HG03039 (cell line): ENCODE data around the gene NXT1.
A peak's percentile ranks its signal among the peaks of the same experiment; 100 is the strongest.
"Not testable (repeated sequence)": the region's sequence is repeated elsewhere in the genome, so short reads cannot be mapped to it uniquely, and the experiment has no call there.

Experiments
- ATAC-seq: cut with Tn5 transposase; IDR thresholded peaks from one replicate; pipeline ENCODE4 v1.9.1; 2021; ENCODE audit warnings: mild to moderate bottlenecking, moderate library complexity; ENCODE audit not compliant: unreplicated experiment

Gene NXT1

GRCh38 chr20:23327617-23328333, 22.8 kb upstream of the NXT1 start:
- no peak for ATAC-seq

DNA sequence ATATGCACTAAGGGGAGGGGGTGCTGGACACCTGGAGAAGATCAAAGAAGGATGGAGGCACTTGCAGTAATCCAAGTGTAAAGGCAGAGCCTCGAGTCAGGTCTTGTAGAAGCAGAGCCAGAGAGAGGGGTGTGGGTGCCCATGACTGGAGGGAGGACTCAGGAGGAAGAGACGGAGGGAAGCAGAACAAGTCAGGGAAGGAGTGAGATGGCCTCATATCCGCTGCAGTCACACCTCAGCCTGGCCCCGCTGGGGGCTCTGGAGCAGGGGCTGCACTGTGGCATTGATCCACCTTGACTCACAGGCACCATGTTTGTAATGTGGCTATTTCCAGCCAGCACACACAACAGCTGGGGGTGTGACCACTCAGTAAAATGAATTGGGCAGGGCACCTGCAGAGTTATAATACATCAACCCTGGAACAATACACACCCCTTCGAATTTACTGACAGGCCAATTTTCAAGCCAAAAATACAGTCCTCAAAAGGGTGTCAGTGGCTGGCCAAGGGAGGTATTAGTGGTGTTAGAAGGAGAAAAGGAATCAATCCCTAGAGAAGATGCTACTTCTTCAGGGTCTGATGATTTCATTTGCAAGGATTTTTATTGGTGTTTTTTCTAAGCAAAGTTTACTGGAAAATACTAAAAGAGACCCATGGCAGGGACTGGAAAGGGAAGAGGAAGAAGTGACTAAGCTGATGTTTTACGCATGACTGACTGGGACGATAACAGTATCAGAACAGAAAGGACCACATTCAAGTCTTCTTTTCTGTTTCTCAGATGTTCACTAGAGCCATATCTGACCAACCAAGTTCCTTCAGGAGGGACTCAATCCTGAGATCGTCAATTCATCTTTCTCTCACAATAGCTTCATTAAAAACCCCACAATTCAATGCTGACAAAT, 18.9 kb upstream of the NXT1 start:
- no peak for ATAC-seq

DNA sequence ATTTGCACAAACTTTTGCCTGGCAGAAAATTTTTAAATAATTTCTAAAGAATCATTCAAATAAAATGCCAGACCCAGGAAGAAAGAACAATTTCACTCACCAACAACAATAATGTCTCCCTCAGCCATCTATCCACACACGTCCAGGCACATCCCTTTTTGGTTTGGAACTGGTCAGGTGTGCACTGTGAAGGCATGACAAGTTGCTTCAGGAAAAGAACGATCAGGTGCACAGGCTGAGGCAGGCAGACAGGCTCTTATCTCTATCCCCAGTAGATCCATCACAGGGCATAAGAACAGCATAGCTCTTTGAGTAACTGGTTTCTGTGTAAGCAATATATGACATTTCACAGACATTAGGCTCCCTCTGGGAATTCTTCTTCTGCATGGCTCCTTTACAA, 18.1 kb upstream of the NXT1 start:
- no peak for ATAC-seq

DNA sequence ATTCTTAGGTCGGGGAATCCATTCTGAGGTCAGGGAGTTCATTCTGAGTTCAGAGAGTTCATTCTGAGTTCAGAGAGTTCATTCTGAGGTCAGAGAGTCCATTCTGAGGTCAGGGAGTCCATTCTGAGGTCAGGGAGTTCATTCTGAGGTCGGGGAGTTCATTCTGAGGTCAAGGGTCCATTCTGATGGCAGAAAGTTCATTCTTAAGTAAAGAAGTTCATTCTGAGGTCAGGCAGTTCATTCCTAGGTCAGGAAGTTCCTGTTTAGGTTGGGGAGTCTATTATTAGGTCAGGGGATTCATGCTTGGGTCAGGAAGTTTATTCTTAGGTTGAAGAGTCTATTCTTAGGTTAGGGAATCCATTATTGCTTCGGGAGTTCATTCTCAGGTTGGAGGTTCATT, 16.5 kb upstream of the NXT1 start:
- ATAC-seq, result no peak

DNA sequence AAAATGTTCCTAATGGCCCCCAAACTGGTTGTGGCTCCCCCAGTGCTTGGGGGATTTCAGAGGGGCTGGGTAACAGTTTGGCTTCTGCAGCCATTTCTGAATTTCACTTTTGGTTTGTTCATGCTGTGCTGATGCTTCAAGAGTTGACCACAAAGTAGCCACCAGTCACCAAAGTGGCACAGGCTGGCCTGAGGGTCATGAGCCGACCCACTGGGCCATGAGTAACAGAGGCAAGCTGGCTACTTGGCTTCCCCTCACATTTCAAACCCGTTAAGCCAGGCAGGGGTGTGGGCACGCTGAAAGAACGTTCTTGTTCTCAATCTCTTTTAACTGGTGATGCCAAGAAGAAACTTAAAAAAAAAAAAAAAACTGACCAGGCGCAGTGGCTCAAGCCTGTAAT, 15.1 kb upstream of the NXT1 start:
- no peak for ATAC-seq

GRCh38 chr20:23336476-23336875, 14.1 kb upstream of the NXT1 start:
- no peak for ATAC-seq

DNA sequence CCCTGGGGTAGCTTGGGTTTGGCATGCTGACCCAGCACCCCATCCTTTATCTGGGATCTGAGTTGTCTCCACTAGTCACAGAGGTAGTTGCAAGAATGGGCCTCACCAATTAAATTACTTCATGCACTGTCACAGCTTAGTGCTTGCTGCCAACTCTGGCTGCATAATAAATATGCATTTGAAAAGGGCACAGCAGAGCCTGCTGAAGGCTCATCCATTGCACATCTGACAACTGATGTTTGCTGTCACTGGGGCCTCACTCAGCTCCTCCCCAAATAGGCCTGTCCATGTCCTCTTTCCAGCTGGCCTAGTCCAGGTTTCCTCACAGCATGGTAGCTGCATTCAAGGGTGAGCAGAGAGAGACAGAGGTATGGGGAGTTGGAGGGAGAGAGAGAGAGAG, 13.3 kb upstream of the NXT1 start:
- ATAC-seq, result no peak

DNA sequence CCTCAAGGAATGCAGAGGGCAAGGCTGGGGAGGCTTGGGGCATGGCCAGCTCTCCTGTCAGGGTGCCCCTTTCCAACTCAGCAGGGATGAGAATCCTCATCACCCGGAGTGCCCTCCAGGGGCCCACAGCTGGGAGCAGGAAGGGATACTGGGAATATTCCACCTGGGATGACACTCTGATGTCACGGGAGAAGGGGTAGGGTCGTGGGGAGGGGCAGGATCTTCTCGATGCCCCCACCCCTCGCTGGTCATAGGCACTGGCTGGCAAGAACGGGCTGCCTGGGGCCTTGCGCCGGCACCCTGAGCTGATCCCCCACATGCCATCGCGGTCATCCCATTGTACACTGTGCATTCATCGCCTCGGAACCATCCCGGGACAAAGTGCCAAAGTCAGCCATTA, 10.6 kb upstream of the NXT1 start:
- ATAC-seq, result no peak

- no peak for ATAC-seq
Measured at GRCh38 chr20:23340524-23340923, 10.1 kb upstream of the NXT1 start.

- peak; percentile 88 for ATAC-seq
Measured at GRCh38 chr20:23341073-23341472, 9.5 kb upstream of the NXT1 start.

DNA sequence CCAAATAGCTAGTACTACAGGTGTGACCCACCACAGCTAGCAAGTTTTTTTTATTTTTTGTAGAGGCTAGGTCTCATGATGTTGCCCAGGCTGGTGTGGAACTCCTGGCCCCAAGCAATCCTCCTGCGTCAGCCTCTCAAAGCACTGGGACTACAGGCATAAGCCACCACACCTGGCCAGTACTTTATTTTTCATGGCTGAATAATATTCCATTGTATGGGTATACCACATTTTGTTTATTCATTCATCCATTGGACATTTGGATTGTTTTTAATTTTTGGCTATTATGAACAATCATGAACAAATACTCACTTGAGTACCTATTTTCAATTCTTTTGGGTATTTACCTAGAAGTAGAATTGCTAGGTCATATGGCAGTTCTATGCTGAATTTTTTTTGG, 7.0 kb upstream of the NXT1 start:
- ATAC-seq, result no peak

GRCh38 chr20:23344336-23344735, 6.3 kb upstream of the NXT1 start:
- no peak for ATAC-seq

GRCh38 chr20:23346002-23346401, 4.6 kb upstream of the NXT1 start:
- ATAC-seq, result no peak

DNA sequence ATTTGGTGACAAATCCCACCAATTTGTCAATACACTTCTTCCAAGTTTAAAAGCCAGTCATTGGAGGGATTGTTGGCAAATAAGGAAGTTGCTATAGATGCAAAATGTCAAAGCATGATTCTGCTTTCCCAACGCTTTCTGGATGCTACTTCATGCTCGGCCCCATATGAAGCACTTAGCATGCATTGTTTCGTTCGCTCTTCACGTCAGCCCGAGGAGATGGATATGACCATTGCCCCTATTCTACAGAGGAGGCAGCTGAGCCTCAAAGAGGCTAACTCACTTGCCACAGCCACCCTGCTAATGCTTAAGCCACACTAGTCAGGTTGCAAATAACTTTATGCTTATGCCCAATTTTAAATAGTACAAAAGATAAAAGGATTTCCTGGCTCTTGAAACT, 2.8 kb upstream of the NXT1 start:
- no peak for ATAC-seq

- not testable (repeated sequence) for ATAC-seq
Measured at GRCh38 chr20:23348510-23348909, 2.1 kb upstream of the NXT1 start.

GRCh38 chr20:23349338-23350195, 1.0 kb upstream of the NXT1 start:
- peak; percentile 38 for ATAC-seq

- ATAC-seq, result peak; percentile 18
Measured at GRCh38 chr20:23350904-23351838, 580 bp downstream of the NXT1 start.

- ATAC-seq, result no peak
Measured at GRCh38 chr20:23356203-23356602, 5.6 kb downstream of the NXT1 start.

DNA sequence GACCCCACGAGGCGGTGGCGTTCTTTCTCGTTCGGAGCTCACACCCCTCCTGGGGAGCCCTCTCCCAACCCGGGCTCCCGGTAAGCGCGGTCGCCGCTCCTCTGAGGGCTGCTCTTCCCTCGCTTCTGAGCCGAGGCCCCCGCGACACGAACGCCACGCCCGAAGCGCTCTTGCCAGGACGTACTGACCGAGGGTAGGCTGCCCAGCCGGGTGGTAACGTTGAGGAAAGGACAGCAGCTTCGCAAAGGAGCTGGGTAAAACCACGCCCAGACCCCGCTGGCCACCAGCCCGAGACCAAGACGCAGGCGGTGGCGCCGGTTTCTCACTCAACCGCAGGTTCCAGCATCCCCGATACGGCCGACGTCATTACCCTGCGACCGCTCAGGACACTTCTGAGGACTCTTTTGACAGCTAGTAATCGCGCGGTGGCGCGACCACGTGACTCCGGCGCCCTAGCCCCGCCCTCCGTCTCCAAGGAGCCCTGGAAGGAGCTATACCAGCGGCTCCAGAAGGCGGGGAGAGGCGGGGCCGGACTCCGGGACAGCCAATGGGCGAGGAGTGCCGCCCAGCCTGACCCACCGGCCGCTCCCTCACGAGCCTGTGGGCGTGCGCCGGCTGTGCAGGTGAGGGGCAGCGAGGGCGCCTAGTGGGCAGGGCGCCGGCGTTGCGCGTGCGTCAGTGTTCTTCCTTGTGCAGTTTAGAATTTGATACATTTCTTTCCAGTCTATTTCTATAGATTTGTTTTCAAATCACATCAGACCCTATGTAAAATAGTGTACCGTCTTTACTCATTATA, 7.4 kb downstream of the NXT1 start:
- ATAC-seq, result peak; percentile 70

GRCh38 chr20:23358563-23358906, 7.9 kb downstream of the NXT1 start:
- ATAC-seq, result no peak
